ENCODE measurements around the gene B4GALNT2.

- TF ChIP-seq POLR2A (IDR thresholded peaks at IDR 0.05; ENCODE audit: low read depth, low read length) (no peak), POLR2AphosphoS5 (IDR thresholded peaks at IDR 0.05; ENCODE audit: low read depth, low read length) (no peak), TAF1 (IDR thresholded peaks at IDR 0.05; ENCODE audit: borderline replicate concordance, low read depth, low read length) (no peak)
Measured at GRCh38 chr17:49213847-49214246, 81.3 kb downstream of the B4GALNT2 start.
